PFSK-1 (cell line): Measurements from ENCODE around the gene METTL26. TPM values are rescaled to one million over a fixed set of nuclear protein-coding genes. Genes with fewer than 3 reads are reported as not detected.
A peak's percentile ranks its signal among the peaks of the same experiment; 100 is the strongest.

Experiments used
- FOXP2 ChIP-seq: optimal IDR thresholded peaks from 2 replicates; pipeline ENCODE3; 2011; ENCODE audit warnings: borderline replicate concordance, control low read depth, inconsistent platforms; ENCODE audit not compliant: insufficient read depth; ENCODE audit errors: extremely low read length, extremely low read depth
- POLR2AphosphoS5 ChIP-seq: IDR thresholded peaks from 2 replicates; pipeline ENCODE4 v1.6.1; 2012; ENCODE audit warnings: low read depth, mild to moderate bottlenecking, control low read depth, low read length, moderate library complexity
- SIN3A ChIP-seq: IDR thresholded peaks from 2 replicates; pipeline ENCODE4 v1.6.1; 2012; ENCODE audit warnings: mild to moderate bottlenecking, low read length, moderate library complexity, borderline replicate concordance; ENCODE audit not compliant: insufficient read depth
- TAF1 ChIP-seq: IDR thresholded peaks from 2 replicates; pipeline ENCODE4 v1.6.1; 2012; ENCODE audit warnings: low read length, control low read depth, borderline replicate concordance; ENCODE audit not compliant: insufficient read depth
- polyA plus RNA-seq: library from polyadenylated mRNA; unstranded; fragments of >200 nt; gene quantifications from one replicate; pipeline ENCODE4 v1.2.1, GENCODE V29; 2012; ENCODE audit warnings: low read depth, missing spikeins; ENCODE audit not compliant: insufficient read length
- TF ChIP-seq, protein P1 (sequence below), 2 experiments: IDR thresholded peaks; 2 replicates each; pipeline versions ENCODE4 v1.6.1 to v1.8.0; 2011 to 2012; ENCODE audit warnings: low read depth in 2 of 2, low read length in 2 of 2, control low read depth in 1 of 2, inconsistent platforms in 1 of 2, mild to moderate bottlenecking in 1 of 2, moderate library complexity in 1 of 2; ENCODE audit not compliant: insufficient read depth in 1 of 2

METTL26 gene
- 204 TPM for polyA plus RNA-seq

DNA sequence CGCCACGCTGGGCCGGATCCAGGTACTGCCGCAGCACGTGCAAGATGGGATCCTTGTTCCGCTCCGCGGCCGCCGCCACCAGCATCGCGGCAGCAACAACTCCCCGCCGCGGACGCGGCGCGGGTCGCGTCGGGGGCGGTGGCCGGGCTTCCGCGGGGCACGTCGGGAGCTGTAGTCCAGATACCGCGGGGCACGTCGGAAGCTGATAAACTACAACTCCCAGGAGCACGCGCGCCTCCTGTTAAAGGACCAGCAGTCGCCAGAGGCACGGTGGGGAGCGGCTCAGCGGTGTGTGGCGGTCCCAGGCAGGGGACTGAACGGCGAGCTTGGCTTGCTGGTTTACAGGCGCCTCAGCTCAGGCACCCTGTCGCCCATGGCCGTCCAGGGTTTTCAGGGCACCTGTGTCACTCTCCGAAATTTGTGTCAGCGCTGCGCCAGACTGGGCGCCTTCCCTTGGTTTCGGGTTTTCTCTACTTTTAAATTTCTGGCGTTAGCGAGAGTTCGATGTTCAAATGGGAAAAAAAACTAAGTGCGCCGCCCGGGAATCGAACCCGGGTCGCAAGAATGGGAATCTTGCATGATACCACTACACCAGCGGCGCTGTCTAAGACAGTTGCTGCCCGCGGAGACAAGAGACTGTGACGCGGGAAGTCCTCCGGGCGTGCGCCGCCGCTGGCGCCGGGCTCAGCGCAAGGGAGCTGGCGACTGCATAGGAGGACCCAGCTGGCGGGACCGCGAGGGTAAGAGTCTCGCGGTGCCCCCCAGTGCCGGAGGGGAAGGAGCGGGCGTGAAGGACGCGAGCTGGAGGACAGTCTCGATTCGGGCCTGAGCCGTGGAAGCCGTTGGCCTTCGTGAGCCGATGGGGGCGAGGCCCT lies at the start of gene METTL26:
TSS of gene METTL26 (minus strand) at position 100 of the 875 bp plus-strand sequence. CDS start at position 85, 15 bp downstream.
- TF ChIP-seq POLR2AphosphoS5, result peak; percentile 72
- peak; percentile 71; the same call in 1 of the 2 replicates for TF ChIP-seq TAF1
- TF ChIP-seq, protein P1, sequence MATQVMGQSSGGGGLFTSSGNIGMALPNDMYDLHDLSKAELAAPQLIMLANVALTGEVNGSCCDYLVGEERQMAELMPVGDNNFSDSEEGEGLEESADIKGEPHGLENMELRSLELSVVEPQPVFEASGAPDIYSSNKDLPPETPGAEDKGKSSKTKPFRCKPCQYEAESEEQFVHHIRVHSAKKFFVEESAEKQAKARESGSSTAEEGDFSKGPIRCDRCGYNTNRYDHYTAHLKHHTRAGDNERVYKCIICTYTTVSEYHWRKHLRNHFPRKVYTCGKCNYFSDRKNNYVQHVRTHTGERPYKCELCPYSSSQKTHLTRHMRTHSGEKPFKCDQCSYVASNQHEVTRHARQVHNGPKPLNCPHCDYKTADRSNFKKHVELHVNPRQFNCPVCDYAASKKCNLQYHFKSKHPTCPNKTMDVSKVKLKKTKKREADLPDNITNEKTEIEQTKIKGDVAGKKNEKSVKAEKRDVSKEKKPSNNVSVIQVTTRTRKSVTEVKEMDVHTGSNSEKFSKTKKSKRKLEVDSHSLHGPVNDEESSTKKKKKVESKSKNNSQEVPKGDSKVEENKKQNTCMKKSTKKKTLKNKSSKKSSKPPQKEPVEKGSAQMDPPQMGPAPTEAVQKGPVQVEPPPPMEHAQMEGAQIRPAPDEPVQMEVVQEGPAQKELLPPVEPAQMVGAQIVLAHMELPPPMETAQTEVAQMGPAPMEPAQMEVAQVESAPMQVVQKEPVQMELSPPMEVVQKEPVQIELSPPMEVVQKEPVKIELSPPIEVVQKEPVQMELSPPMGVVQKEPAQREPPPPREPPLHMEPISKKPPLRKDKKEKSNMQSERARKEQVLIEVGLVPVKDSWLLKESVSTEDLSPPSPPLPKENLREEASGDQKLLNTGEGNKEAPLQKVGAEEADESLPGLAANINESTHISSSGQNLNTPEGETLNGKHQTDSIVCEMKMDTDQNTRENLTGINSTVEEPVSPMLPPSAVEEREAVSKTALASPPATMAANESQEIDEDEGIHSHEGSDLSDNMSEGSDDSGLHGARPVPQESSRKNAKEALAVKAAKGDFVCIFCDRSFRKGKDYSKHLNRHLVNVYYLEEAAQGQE (IDR thresholded peaks at IDR 0.05; ENCODE audit: insufficient read depth in 1 of 2, low read depth in 2 of 2, low read length in 2 of 2), result peak in 1 of 2 experiments; percentile 63; a peak in 1 of 4 replicates
- peak; percentile 76; the same call in 1 of the 2 replicates for TF ChIP-seq SIN3A
- TF ChIP-seq FOXP2, result no peak

DNA sequence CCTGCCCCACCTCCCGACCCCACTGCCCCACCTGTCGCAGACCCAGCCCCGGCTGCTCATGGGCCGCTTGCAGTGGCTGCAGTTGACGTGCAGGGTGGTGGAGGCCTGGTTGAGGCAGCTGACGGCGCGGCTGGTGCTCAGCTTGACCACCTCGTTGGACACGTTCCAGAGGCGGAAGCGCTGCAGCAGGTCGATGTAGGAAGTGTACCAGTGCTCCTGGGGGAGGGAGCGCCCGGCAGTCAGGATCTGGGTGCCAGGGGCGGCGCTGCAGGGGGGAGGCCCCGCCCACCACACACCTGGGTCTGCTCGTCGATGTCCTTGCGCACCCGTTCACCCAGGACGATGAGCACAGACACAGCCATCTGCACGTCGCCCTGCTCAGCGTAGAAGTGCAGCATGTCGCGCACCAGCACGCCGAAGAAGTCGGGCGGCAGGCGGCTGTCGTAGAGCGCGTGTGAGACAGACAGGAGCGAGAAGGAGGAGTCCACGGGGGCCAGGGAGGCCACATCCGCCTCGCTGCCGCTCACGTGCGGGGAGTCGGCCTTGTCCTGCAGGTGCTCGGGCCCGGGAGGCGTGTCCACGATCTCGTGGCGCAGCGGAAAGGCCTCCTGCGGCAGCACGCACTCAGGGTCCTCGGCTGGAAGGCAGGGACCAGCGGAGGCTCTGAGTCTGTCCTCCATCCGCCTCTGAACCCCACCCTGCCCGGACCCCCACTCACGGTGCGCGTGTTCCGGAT lies 49.0 kb upstream of the METTL26 start:
- no peak for TF ChIP-seq SIN3A
- no peak for TF ChIP-seq POLR2AphosphoS5
- TF ChIP-seq FOXP2, result no peak
- TF ChIP-seq, protein P1 (IDR thresholded peaks at IDR 0.05; ENCODE audit: insufficient read depth in 1 of 2, low read depth in 2 of 2, low read length in 2 of 2), result no peak
- no peak for TF ChIP-seq TAF1

DNA sequence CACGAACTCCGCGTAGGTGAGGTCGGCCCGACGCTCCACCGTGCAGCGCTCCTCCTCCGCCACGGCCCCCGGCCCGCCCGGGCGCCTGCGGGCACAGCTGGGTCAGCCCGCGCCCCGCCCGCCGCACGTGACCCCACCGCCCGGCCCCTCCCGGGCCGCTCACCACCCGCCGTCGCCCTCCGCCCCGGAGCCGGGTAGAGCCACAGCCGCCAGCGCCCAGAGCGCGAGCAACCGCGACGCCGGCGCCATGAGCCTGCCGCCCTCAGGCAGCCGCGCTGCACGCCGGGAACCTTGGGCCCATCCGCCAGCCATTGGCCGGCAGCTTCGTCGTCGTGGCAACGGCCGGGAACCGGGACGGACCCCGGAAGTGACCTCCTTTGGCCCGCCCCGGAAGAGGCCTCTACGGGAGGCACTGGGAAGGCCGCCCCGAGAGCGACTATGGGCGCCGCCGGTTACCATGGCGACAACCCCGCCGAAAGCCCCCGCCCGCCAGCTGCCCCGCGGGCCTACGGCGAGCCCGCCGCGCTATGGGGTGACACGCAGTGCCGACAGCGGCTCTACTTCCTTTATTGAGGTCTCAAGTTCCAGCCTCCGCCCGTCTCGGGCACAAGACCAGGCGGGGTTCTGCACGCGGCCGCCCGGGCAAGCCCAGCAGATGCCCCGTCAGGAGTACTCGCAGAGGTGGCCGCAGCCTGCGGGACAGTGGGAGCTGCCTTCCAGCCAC lies 48.1 kb upstream of the METTL26 start, which contains the start of gene JMJD8:
TSS of gene JMJD8 (minus strand) at position 264 of the 724 bp plus-strand sequence. CDS start at position 249, 15 bp downstream.
- TF ChIP-seq, protein P1 (IDR thresholded peaks at IDR 0.05; ENCODE audit: insufficient read depth in 1 of 2, low read depth in 2 of 2, low read length in 2 of 2), result no peak
- TF ChIP-seq POLR2AphosphoS5, result no peak
- TF ChIP-seq FOXP2, result no peak
- TF ChIP-seq TAF1, result no peak
- no peak for TF ChIP-seq SIN3A

DNA sequence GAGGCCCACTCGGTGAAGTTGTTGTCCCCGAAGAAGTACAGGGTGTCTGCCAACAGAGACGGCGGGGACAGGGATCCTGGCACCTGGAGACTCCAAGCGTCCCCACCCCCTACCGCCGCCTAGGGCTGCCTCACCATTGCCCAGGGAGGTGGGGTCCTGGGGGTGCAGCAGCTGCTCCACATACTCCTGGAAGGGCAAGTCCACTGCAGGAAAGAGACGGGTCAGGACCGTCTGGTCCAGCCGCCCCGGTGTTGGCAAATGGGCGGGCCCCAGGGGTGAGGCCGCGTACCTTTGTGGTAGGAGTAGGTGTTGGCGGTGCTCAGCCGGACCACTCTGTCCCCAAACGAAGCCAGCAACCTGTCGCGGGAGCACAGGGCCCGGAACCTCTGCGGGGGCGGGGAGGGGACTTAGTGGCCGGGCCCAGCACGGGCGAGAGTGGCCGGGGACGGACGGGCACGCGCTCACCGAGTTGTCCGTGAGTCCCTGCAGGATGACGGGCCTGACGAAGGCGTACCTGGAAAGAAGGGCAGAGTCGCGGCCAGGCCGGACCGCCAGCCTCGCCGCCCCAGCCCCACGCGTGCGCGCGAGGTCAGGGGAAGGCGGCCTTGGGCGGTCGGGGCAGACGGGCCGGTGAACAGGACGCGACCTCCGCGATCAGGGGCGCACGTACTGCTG lies 47.4 kb upstream of the METTL26 start:
- TF ChIP-seq TAF1 (no peak), POLR2AphosphoS5 (no peak), SIN3A (no peak), FOXP2 (no peak)
- TF ChIP-seq, protein P1 (IDR thresholded peaks at IDR 0.05; ENCODE audit: insufficient read depth in 1 of 2, low read depth in 2 of 2, low read length in 2 of 2), result no peak
